IPS-15b (cell line): Measurements from ENCODE around the gene DNAH7.

Experiments used
- H3K27me3 ChIP-seq: one replicate; pipeline ENCODE4 v1.6.1; 2013; ENCODE audit warnings: low read length; ENCODE audit not compliant: control insufficient read depth, insufficient read depth
- H3K36me3 ChIP-seq: one replicate; pipeline ENCODE4 v1.6.1; 2013; ENCODE audit warnings: low read length; ENCODE audit not compliant: control insufficient read depth, insufficient read depth
- H3K4me1 ChIP-seq: one replicate; pipeline ENCODE4 v1.6.1; 2013; ENCODE audit warnings: mild to moderate bottlenecking, low read length; ENCODE audit not compliant: control insufficient read depth, insufficient read depth
- H3K4me3 ChIP-seq: one replicate; pipeline ENCODE4 v1.5.1; 2013; ENCODE audit warnings: low read depth, low read length
- H3K9ac ChIP-seq: one replicate; pipeline ENCODE4 v1.6.1; 2013; ENCODE audit warnings: low read depth, mild to moderate bottlenecking, low read length
- H3K9me3 ChIP-seq: one replicate; pipeline ENCODE4 v1.6.1; 2013; ENCODE audit warnings: mild to moderate bottlenecking, low read length; ENCODE audit not compliant: control insufficient read depth, insufficient read depth

The DNAH7 gene

GRCh38 chr2:195779491-195779890 is 289.1 kb downstream of the DNAH7 start:
- Histone ChIP-seq H3K4me3 (no peak overlapping the region), H3K4me1 (no peaks in the 10 kb centered on the region), H3K36me3 (no peaks in the 10 kb centered on the region), H3K27me3 (no peaks in the 10 kb centered on the region), H3K9me3 (no peaks in the 10 kb centered on the region), H3K9ac (no peak overlapping the region)

- H3K9ac ChIP-seq = no peak overlapping the region
- no peaks in the 10 kb centered on the region for H3K9me3 ChIP-seq
- no peak overlapping the region for H3K4me3 ChIP-seq
- H3K4me1 ChIP-seq = no peaks in the 10 kb centered on the region
- no peaks in the 10 kb centered on the region for H3K36me3 ChIP-seq
- no peaks in the 10 kb centered on the region for H3K27me3 ChIP-seq
Observed at GRCh38 chr2:195769975-195770374, 298.7 kb downstream of the DNAH7 start.

GRCh38 chr2:195768431-195768830 is 300.2 kb downstream of the DNAH7 start:
- Histone ChIP-seq H3K27me3 (no peaks in the 10 kb centered on the region), H3K9me3 (no peaks in the 10 kb centered on the region), H3K4me1 (no peaks in the 10 kb centered on the region), H3K9ac (no peak overlapping the region), H3K36me3 (no peaks in the 10 kb centered on the region), H3K4me3 (no peak overlapping the region)

- Histone ChIP-seq H3K9me3 (no peaks in the 10 kb centered on the region), H3K36me3 (no peaks in the 10 kb centered on the region), H3K9ac (no peak overlapping the region), H3K4me3 (no peak overlapping the region), H3K27me3 (no peaks in the 10 kb centered on the region), H3K4me1 (no peaks in the 10 kb centered on the region)
Observed at GRCh38 chr2:195766691-195767090, 301.9 kb downstream of the DNAH7 start.

- Histone ChIP-seq H3K4me1 (no peaks in the 10 kb centered on the region), H3K36me3 (no peaks in the 10 kb centered on the region), H3K27me3 (no peaks in the 10 kb centered on the region), H3K9me3 (no peaks in the 10 kb centered on the region), H3K9ac (no peak overlapping the region), H3K4me3 (no peak overlapping the region)
Observed at GRCh38 chr2:195763866-195764265, 304.8 kb downstream of the DNAH7 start.

- H3K27me3 ChIP-seq = no peaks in the 10 kb centered on the region
- H3K9ac ChIP-seq = no peak overlapping the region
- H3K4me1 ChIP-seq = no peaks in the 10 kb centered on the region
- H3K36me3 ChIP-seq = no peaks in the 10 kb centered on the region
- H3K9me3 ChIP-seq = no peaks in the 10 kb centered on the region
- H3K4me3 ChIP-seq = no peak overlapping the region
Observed at GRCh38 chr2:195759877-195760276, 308.8 kb downstream of the DNAH7 start.

- H3K9ac ChIP-seq = no peak overlapping the region
- H3K4me3 ChIP-seq = no peak overlapping the region
- no peaks in the 10 kb centered on the region for H3K36me3 ChIP-seq
- no peaks in the 10 kb centered on the region for H3K9me3 ChIP-seq
- no peaks in the 10 kb centered on the region for H3K27me3 ChIP-seq
- H3K4me1 ChIP-seq = no peaks in the 10 kb centered on the region
Observed at GRCh38 chr2:195758846-195759245, 309.8 kb downstream of the DNAH7 start.

- Histone ChIP-seq H3K36me3 (no peaks in the 10 kb centered on the region), H3K9me3 (no peaks in the 10 kb centered on the region), H3K27me3 (no peaks in the 10 kb centered on the region), H3K4me1 (no peaks in the 10 kb centered on the region), H3K4me3 (no peak overlapping the region), H3K9ac (no peak overlapping the region)
Observed at GRCh38 chr2:195756218-195756942, 312.3 kb downstream of the DNAH7 start.

- H3K27me3 ChIP-seq = no peaks in the 10 kb centered on the region
- H3K4me3 ChIP-seq = no peak overlapping the region
- H3K9ac ChIP-seq = no peak overlapping the region
- no peaks in the 10 kb centered on the region for H3K4me1 ChIP-seq
- peaks cover 11% of the 10 kb centered on the region for H3K36me3 ChIP-seq
- H3K9me3 ChIP-seq = peaks cover 17% of the 10 kb centered on the region
Observed at GRCh38 chr2:195741191-195741590, 327.4 kb downstream of the DNAH7 start.

- Histone ChIP-seq H3K4me3 (no peak overlapping the region), H3K36me3 (peaks cover 3% of the 10 kb centered on the region)
Observed at GRCh38 chr2:195737511-195738325, 330.9 kb downstream of the DNAH7 start.

GRCh38 chr2:195735347-195735746 is 333.3 kb downstream of the DNAH7 start:
- Histone ChIP-seq H3K4me1 (no peaks in the 10 kb centered on the region), H3K4me3 (no peak overlapping the region), H3K9ac (no peak overlapping the region), H3K27me3 (no peaks in the 10 kb centered on the region), H3K9me3 (no peaks in the 10 kb centered on the region), H3K36me3 (peaks cover under 1% of the 10 kb centered on the region)

More at GRCh38 chr2:195737511-195738325, 330.9 kb downstream of the DNAH7 start:
- Histone ChIP-seq H3K9me3 (peaks cover 7% of the 10 kb centered on the region), H3K4me1 (no peaks in the 10 kb centered on the region), H3K9ac (no peak overlapping the region), H3K27me3 (no peaks in the 10 kb centered on the region)

GRCh38 chr2:195734931-195735330 is 333.7 kb downstream of the DNAH7 start:
- Histone ChIP-seq H3K4me3 (no peak overlapping the region), H3K27me3 (no peaks in the 10 kb centered on the region), H3K9me3 (no peaks in the 10 kb centered on the region), H3K36me3 (peaks cover 5% of the 10 kb centered on the region), H3K9ac (no peak overlapping the region), H3K4me1 (no peaks in the 10 kb centered on the region)
